ENCODE results near the gene RNF2.

DNA sequence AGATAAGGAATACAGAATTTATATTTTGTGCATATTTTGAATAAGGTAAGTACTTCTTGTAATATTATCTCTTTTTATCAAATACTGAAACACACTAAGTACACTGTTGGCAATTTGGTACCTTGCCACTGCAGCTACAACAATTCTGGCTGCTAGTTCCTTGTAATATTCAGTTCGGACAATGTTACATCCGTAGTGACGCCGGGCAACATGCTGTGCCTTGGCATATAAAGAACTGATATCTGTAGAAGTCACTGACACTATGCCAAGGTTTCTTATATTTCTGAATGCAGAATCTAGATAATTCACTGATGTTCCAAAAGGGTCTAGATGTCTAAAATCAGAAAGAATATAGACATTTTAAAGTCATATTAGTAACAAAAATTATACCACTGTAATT, 93.9 kb downstream of the RNF2 start:
- TF ChIP-seq, protein P1, sequence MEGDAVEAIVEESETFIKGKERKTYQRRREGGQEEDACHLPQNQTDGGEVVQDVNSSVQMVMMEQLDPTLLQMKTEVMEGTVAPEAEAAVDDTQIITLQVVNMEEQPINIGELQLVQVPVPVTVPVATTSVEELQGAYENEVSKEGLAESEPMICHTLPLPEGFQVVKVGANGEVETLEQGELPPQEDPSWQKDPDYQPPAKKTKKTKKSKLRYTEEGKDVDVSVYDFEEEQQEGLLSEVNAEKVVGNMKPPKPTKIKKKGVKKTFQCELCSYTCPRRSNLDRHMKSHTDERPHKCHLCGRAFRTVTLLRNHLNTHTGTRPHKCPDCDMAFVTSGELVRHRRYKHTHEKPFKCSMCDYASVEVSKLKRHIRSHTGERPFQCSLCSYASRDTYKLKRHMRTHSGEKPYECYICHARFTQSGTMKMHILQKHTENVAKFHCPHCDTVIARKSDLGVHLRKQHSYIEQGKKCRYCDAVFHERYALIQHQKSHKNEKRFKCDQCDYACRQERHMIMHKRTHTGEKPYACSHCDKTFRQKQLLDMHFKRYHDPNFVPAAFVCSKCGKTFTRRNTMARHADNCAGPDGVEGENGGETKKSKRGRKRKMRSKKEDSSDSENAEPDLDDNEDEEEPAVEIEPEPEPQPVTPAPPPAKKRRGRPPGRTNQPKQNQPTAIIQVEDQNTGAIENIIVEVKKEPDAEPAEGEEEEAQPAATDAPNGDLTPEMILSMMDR (IDR thresholded peaks at IDR 0.05) = no peak
- TF ChIP-seq POLR2A (IDR thresholded peaks at IDR 0.05) = no peak
